Karpas-422 (cell line): ENCODE results near the gene ZKSCAN1. TPM values are rescaled to one million over a fixed set of nuclear protein-coding genes. Genes with fewer than 3 reads are reported as not detected.

Source experiments
- DNase-seq: peaks from one replicate; pipeline ENCODE4 v3.0.0-alpha.2; 2015
- H2AFZ ChIP-seq: fragments of 200-600 bp; sonication (generic); 2 replicates; pipeline ENCODE4 v1.6.1; 2014; ENCODE audit warnings: antibody characterized with exemption, low read length, mixed read lengths
- H3K27ac ChIP-seq: fragments of 200-600 bp; sonication (generic); 2 replicates; pipeline ENCODE4 v1.5.1; 2014; ENCODE audit warnings: mild to moderate bottlenecking, low read length, moderate library complexity
- H3K27me3 ChIP-seq: fragments of 200-600 bp; sonication (generic); 2 replicates; pipeline ENCODE4 v1.6.1; 2014; ENCODE audit warnings: low read length, mixed read lengths
- H3K36me3 ChIP-seq: fragments of 200-600 bp; sonication (generic); 2 replicates; pipeline ENCODE4 v1.6.1; 2014; ENCODE audit warnings: low read length, mixed read lengths; ENCODE audit not compliant: insufficient read depth
- H3K4me1 ChIP-seq: fragments of 200-600 bp; sonication (generic); 2 replicates; pipeline ENCODE4 v1.6.1; 2014; ENCODE audit warnings: mild to moderate bottlenecking, low read length, mixed read lengths
- H3K4me2 ChIP-seq: fragments of 200-600 bp; sonication (generic); 2 replicates; pipeline ENCODE4 v1.6.1; 2014; ENCODE audit warnings: low read length, low read depth, mild to moderate bottlenecking; ENCODE audit not compliant: poor library complexity, severe bottlenecking
- H3K4me3 ChIP-seq: fragments of 200-600 bp; sonication (generic); 2 replicates; pipeline ENCODE4 v1.5.1; 2014; ENCODE audit warnings: mild to moderate bottlenecking, antibody characterized with exemption, low read length, mixed read lengths
- H3K79me2 ChIP-seq: fragments of 200-600 bp; sonication (generic); 2 replicates; pipeline ENCODE4 v1.6.1; 2014; ENCODE audit warnings: mild to moderate bottlenecking, low read length, mixed read lengths
- H3K9ac ChIP-seq: fragments of 200-600 bp; sonication (generic); 2 replicates; pipeline ENCODE4 v1.6.0; 2014; ENCODE audit warnings: low read length
- H3K9me2 ChIP-seq: fragments of 200-600 bp; sonication (generic), shearing (Covaris generic); replicated peaks from 2 replicates; pipeline ENCODE4 v1.6.0; 2014; ENCODE audit warnings: mild to moderate bottlenecking, low read length, moderate library complexity; ENCODE audit not compliant: insufficient read depth
- H3K9me3 ChIP-seq: fragments of 300-700, 200-600 bp; sonication (generic); 2 replicates; pipeline ENCODE4 v1.6.1; 2014; ENCODE audit warnings: low read length, mixed read lengths
- H4K20me1 ChIP-seq: fragments of 200-600 bp; sonication (generic); 2 replicates; pipeline ENCODE4 v1.6.1; 2014; ENCODE audit warnings: mild to moderate bottlenecking, antibody characterized with exemption, low read length, low read depth; ENCODE audit not compliant: insufficient read depth
- total RNA-seq: library from RNA; depleted of rRNA; stranded (reverse); fragments of >200 nt; shearing (Covaris generic); gene quantifications from 2 replicates; pipeline ENCODE4 v1.2.3, GENCODE V29; 2014; ENCODE audit warnings: low replicate concordance; rRNA removed

The ZKSCAN1 gene
- total RNA-seq, 1 experiment from 2014 or later: 22.1 TPM

DNA sequence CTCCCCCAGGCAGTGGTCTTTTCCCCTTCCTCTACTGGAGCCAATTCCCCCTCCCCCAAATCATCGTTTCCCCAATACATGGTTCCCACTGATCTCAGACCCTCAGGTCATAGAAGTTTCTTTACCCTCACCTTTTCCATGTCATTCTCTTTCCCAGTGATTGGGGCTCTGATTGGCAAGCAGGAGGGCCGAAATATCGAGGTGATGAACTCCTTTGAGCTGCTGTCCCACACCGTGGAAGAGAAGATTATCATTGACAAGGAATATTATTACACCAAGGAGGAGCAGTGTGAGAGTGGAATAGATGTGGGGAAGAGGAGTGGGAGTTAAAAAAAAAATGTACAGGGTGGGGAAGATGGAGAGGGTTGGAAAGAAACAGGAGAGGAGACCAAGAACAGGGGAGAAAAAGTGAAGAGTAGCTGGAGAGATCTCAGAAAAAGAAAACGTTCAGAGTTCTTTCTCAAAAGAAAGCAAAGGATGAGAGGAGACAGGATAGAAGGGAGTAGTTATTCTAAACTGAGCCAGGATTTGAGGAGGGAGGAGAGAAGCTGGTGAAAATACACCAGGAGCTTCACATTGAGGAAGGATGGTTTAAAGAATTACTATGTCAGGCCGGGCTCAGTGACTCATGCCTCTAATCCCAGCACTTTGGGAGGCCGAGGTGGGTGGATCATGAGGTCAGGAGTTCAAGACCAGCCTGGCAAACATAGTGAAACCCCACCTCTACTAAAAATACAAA, 74.2 kb downstream of the ZKSCAN1 start:
- H3K4me3 ChIP-seq: peak overlapping the region; percentile 96
- no peaks in the 10 kb centered on the region for H3K27me3 ChIP-seq
- H3K9ac ChIP-seq: peak overlapping the region; percentile 94
- H3K79me2 ChIP-seq: peaks cover 11% of the 10 kb centered on the region
- H3K4me2 ChIP-seq: peak overlapping the region; percentile 96
- H4K20me1 ChIP-seq: no peaks in the 10 kb centered on the region
- no peaks in the 10 kb centered on the region for H3K9me2 ChIP-seq
- peak overlapping the region; percentile 55; the same call in 1 of the 2 replicates for H3K27ac ChIP-seq
- no peak for DNase-seq
- H3K36me3 ChIP-seq: peaks cover 17% of the 10 kb centered on the region; the same call in 1 of the 2 replicates
- no peaks in the 10 kb centered on the region for H3K9me3 ChIP-seq
- H2AFZ ChIP-seq: no peak overlapping the region; the same call in 1 of the 2 replicates
- H3K4me1 ChIP-seq: peaks cover 20% of the 10 kb centered on the region

- Histone ChIP-seq H3K4me2 (no peak overlapping the region), H3K27ac (no peak overlapping the region), H3K36me3 (peaks cover 25% of the 10 kb centered on the region; the same call in 1 of the 2 replicates)
Measured at GRCh38 chr7:100090527-100091410, 75.4 kb downstream of the ZKSCAN1 start.

More at GRCh38 chr7:100090527-100091410, 75.4 kb downstream of the ZKSCAN1 start:
- DNase-seq: no peak
- H3K9me2 ChIP-seq: no peaks in the 10 kb centered on the region
- no peak overlapping the region for H3K9ac ChIP-seq
- no peak overlapping the region for H3K4me3 ChIP-seq
- peaks cover 20% of the 10 kb centered on the region for H3K4me1 ChIP-seq
- no peaks in the 10 kb centered on the region for H3K27me3 ChIP-seq
- H3K9me3 ChIP-seq: no peaks in the 10 kb centered on the region
- 0 out of 2 replicates have a peak, but pooled peaks cover 3% of the 10 kb centered on the region for H4K20me1 ChIP-seq
- H3K79me2 ChIP-seq: peaks cover 11% of the 10 kb centered on the region
- no peak overlapping the region for H2AFZ ChIP-seq

Other genes starting within 250 kb of the ZKSCAN1 start
- gene CYP3A4, start 231.4 kb upstream of the ZKSCAN1 start, total RNA-seq: not detected in 2 replicates
- gene CYP3A43, start 187.6 kb upstream of the ZKSCAN1 start, total RNA-seq: not detected in 2 replicates
- not detected in 2 replicates for gene OR2AE1, start 138.6 kb upstream of the ZKSCAN1 start, total RNA-seq
- 20.9 and 25.2 TPM in 2 replicates for gene TRIM4, start 96.1 kb upstream of the ZKSCAN1 start, total RNA-seq
- gene GJC3, start 86.0 kb upstream of the ZKSCAN1 start, total RNA-seq: 0.47 TPM in 1 of 2 replicates, not detected in the other
- gene AZGP1, start 39.6 kb upstream of the ZKSCAN1 start, total RNA-seq: 1.0 and 2.0 TPM in 2 replicates
- 6.1 and 16.6 TPM in 2 replicates for gene ZSCAN21, start 34.2 kb downstream of the ZKSCAN1 start, total RNA-seq
- 17.6 and 20.8 TPM in 2 replicates for gene ZNF3, start 66.1 kb downstream of the ZKSCAN1 start, total RNA-seq
- gene COPS6, start 73.4 kb downstream of the ZKSCAN1 start, total RNA-seq: 52.7 and 61.1 TPM in 2 replicates
- 109 and 175 TPM in 2 replicates for gene MCM7, start 85.8 kb downstream of the ZKSCAN1 start, total RNA-seq
- gene AP4M1, start 86.0 kb downstream of the ZKSCAN1 start, total RNA-seq: 3.6 and 14.5 TPM in 2 replicates
- gene TAF6, start 103.8 kb downstream of the ZKSCAN1 start, total RNA-seq: 30.6 and 34.3 TPM in 2 replicates
- 13.0 and 16.6 TPM in 2 replicates for gene CNPY4, start 104.0 kb downstream of the ZKSCAN1 start, total RNA-seq
- 1.4 TPM in 1 of 2 replicates, not detected in the other for gene MBLAC1, start 111.4 kb downstream of the ZKSCAN1 start, total RNA-seq
- 171 and 292 TPM in 2 replicates for gene LAMTOR4, start 133.3 kb downstream of the ZKSCAN1 start, total RNA-seq
- 15.8 and 23.3 TPM in 2 replicates for gene TRAPPC14, start 143.1 kb downstream of the ZKSCAN1 start, total RNA-seq
- gene GAL3ST4, start 153.0 kb downstream of the ZKSCAN1 start, total RNA-seq: 0.11 TPM in 1 of 2 replicates, not detected in the other
- gene GPC2, start 161.8 kb downstream of the ZKSCAN1 start, total RNA-seq: 1.9 and 5.3 TPM in 2 replicates
- gene STAG3, start 162.3 kb downstream of the ZKSCAN1 start, total RNA-seq: 8.1 and 22.1 TPM in 2 replicates
- 1.6 and 2.7 TPM in 2 replicates for gene PVRIG, start 204.4 kb downstream of the ZKSCAN1 start, total RNA-seq